ENCODE measurements around the gene PHKB.

PHKB gene

DNA sequence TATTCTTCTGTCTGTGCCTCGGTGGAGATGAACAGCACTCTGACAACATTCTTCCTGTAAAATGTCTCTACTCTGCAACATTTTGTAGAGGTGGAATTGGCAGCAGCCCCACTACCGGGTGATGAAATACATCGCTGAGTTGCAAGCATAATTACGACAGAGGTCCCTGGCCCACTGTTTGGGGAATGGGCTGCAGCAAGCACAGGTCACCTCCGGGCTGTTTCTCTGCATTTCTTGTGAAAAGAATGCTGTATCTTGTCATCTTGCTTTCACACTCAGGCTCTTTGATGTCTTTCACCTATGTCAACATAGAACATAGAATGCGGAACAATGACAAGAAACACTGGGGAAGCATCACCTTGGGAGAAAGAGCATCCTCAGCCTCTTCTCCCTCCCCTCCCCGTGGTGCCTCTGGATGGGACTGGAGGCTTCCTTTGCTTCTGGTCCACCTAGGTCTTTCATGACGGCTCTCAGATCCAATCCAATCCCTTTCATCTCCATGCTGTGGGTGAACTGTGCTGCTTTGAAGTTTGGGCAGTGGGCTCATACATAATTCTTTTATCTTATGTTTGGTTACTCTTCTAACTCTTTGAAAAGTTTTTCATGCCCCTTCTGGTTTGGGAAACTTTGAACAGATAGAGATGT lies 265.0 kb downstream of the PHKB start:
- no peak for DNase-seq (ENCODE audit: low read depth, low spot score)

DNA sequence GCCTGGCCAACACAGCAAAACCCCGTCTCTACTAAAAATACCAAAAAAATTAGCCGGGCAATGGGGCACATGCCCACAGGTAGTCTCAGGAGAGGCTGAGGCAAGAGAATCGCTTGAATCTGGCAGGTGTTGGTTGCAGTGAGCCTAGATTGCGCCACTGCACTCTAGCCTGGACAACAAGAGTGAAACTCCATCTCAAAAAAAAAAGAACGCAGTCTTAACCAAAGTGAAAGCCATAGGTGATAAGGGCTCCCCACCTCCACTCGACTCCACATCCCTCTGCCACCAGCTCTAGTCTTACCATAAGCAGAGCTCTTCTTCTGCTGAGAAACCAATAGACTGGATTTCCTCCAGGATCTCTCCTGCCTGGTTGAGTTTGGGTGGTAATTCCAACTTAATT lies 266.0 kb downstream of the PHKB start:
- no peak for DNase-seq (ENCODE audit: low read depth, low spot score)

DNA sequence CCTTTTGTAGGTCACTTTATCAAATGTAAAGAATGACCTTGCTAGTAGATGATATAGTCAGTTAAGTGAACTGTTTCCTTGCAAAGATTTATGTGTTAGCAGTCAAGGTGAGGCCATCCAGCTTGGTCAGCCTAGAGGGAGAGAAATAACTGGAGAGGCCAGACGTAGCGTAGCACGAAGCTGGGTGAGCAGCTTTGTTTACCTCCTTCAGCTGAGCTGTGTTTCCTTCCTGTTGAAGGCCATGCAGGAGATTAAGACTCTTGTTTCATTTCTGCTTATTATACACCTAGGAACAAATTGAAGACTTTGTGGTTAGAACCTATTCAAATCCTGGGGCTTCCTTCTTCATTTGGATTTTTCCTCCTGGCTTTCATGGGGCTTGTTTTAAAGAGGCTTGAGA lies 267.1 kb downstream of the PHKB start:
- DNase-seq (ENCODE audit: low read depth, low spot score): no peak

DNA sequence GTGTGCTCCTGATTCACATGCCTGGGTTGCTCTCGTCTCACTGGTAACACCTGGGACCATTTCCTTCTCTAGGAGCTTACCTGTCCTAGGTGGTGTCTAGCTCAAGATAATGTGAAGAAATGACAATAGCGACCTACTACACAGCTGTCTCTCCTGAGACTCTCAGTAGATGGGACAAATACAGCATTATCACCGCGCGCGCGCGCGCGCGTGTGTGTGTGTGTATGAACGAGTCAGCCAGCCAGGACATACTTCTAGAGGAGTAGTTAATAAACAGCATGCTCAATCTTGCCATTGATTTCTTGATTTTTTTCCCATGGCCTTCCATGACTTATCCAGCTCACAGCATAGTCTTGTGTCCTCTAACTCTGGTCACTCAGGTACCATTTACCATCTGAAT lies 268.6 kb downstream of the PHKB start:
- no peak for DNase-seq (ENCODE audit: low read depth, low spot score)

DNA sequence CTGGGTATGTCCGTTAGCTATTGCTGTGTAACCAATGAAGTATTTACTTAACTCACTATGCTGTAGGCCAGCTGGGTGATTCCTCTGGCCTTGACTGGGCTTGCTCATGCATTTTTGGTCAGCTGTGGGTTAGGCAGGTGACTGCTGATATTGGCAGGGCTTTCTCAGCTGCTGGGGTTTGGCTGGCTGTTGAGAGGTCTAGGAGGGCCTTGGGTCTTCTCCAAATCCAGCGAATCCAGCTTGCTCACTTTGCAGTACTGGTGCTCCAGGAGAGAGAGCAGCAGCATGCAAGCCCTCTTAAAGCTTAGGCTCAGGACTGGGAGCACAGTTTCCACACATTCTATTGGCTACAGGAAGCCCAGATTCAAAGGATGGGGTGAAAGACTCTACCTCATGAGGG lies 270.1 kb downstream of the PHKB start:
- no peak for DNase-seq (ENCODE audit: low read depth, low spot score)

DNA sequence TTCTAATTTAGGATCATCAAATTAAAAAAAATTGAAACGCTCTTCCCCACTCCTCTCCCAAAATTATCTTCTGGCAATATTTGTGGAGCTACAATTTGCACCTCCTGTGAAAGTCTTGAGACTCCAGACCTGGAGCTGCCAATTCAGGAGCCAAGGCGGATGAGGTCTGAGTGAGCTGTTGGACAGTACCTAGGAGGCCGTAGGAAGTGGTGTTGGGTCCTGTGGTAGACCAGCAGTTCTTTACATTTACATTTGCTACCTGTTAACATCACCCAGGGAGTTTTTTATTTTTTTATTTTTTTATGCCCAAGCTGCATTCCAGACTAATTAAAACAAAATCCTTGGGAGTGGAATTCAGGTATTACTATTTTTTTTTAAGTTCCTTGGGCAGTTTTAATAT lies 271.0 kb downstream of the PHKB start:
- no peak for DNase-seq (ENCODE audit: low read depth, low spot score)

DNA sequence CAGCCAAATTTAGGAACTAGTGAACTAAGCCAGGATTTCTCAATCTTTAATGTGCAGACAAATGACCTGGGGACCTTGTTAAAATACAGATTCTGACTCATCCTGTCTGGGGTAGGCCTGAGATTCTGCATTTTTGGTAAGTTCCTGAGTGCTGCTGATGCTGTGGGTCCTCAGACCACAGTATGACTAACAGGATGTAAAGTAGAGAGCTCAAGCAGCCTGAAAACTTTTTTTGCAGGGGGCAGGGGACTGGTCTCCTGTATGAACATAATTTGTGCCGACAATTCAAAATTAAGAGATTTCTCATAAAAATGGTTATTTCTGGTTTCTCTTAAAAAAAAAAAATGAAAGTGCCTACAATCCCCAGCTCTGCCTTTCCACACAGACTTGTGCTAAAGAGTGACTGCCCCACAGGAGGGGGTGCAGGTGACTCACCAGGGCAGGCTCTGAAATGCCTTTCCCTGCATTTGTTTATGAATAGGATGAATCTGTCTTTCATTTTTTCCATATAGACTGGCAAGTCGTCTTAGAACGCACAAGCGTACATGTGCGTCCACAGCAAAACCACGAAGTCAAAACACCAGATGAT lies 271.5 kb downstream of the PHKB start:
- no peak for DNase-seq (ENCODE audit: low read depth, low spot score)

DNA sequence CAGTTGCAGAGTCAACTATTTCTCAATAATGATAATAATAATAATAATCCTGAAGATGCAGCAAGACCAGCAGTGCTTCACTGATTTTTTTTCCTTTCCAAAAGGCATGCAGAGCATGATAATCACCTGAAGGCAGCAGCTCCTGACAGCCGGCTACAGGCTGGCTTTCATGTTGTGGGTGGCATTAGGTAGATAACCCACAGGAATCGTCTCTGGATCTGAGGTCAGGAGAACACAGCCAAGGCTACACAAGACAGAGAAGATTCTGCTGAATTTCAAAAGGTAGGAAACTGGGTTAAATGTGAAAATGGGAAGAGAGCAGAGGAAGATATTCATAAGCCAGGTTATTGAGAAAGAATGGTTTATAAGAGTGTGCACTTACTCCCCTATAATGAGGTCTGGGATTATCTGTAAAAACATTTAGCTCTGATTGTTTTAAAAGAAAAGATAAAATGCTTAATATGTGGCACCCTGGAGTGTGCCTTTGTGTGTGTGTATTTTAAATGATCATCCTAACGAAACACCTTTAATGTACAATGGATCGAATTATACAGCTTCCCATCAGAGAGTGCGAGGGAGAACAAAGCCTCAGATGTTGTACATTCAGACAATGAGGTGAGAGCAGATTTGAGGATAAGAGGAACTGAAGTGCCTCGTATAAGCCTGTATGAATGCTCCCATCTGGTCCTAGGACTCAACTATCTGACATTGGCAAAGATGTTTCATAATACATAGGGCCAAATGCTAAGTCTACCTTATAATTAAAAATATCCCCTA lies 273.1 kb downstream of the PHKB start:
- DNase-seq (ENCODE audit: low read depth, low spot score): no peak

DNA sequence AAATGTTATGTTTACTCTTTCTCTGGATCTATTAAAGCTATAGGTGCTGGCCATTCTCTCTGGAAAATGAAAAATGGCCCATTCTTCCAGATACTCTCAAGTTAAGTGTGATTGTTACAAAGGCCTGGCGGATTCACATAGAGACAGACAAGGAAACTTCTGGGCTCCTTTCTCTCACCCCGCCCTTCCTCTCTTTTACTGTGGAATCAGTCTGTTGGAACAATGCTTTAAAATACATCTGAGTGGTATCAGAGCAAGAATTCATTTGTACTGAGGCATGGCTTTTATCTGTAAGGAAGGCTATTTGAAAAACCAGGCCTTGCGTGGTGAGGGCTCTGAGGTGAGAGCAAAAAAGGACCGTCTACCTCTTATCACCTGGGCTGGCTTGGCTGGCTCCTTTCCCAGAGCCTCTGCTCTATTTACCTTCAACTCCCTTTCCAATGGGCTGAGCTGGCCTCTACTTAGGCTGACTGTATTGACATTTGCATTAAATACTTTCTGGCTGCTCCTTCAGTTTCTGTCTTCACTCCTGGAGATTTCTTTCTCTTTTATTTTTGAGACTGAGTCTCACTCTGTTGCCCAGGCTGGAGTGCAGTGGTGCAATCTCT lies 274.0 kb downstream of the PHKB start:
- DNase-seq (ENCODE audit: low read depth, low spot score): no peak

DNA sequence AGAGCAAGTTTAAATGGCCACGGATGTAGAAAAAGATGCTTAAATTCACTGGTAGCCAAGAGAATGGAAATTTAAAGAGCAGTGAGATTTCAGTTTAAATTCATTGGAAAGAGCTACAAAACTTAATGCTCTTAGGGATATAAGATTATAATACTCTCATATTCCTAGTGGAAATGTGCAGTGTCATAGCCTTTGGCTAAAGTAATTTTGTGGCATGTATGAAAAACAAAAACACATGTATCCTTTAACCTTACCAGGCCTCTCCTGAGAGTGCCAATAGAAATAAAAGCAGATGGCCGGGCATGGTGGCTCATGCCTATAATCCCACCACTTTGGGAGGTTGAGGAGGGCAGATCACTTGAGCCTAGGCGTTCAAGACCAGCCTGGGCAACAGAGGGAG lies 289.2 kb downstream of the PHKB start:
- no peak for DNase-seq (ENCODE audit: low read depth, low spot score)

Measured in activated naive CD8-positive, alpha-beta T cell treated with anti-CD3 and anti-CD28 coated beads, Interleukin-2, amount 50 U/mL, for 16 hours (primary cell).